Epithelial cell of prostate (primary cell): Measurements from ENCODE around the gene BTG2.
"Not testable (repeated sequence)": the region's sequence is repeated elsewhere in the genome, so short reads cannot be mapped to it uniquely, and the experiment has no call there.

Experiments used
- DNase-seq: peaks from one replicate; pipeline ENCODE4 v3.0.0-alpha.2; 2011; ENCODE audit warnings: low read depth, low spot score
- H3K27ac ChIP-seq: fragments of 450-650 bp; 2 replicates; pipeline ENCODE4 v1.5.1; 2017; ENCODE audit warnings: mild to moderate bottlenecking

The BTG2 gene

DNA sequence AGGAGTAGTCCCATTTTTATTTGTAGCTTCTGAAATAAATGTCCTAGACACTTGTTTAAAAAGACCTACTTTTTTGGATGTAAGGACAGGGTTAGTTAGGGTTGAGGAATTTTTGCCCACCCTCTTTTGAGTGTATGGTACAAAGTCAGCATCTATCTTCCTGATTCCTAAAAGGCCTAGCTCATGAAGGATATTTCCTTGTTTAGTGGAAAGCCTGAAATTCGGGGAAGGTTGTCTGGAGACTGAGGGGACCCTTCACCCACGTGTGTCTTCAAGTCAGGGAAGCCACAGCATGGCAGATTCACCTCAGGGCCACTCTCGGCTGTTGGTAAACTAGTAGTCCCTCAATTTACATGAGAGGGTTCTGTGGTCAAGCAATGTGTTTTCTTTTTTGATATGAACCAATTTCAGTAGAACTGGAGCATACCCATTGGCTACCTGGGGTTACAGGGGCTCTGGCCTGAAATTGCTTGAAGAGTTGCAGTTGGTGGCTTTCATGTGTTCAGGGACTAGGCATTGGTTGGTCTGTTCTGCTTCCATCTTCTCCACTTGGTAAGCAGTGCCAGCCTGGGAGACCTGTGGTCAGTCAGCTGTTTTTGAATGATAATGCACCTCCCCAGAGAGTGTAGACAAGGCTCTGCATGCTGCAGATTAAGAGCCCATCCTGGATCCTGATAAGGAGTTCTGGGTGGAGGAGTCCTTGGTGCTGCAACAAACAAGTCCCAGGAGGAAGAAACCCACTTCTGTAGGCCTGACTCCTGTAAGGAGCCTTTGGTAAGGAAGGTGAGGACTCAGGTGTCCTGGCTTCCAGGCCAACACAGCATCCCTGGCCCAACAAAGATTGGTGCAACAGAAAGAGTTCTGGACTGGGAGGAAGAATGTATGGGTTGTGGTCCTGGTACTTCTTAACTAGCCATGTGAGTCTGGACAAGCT is 6.3 kb downstream of the BTG2 start:
- no peak for DNase-seq
- no peak overlapping the region for H3K27ac ChIP-seq

DNA sequence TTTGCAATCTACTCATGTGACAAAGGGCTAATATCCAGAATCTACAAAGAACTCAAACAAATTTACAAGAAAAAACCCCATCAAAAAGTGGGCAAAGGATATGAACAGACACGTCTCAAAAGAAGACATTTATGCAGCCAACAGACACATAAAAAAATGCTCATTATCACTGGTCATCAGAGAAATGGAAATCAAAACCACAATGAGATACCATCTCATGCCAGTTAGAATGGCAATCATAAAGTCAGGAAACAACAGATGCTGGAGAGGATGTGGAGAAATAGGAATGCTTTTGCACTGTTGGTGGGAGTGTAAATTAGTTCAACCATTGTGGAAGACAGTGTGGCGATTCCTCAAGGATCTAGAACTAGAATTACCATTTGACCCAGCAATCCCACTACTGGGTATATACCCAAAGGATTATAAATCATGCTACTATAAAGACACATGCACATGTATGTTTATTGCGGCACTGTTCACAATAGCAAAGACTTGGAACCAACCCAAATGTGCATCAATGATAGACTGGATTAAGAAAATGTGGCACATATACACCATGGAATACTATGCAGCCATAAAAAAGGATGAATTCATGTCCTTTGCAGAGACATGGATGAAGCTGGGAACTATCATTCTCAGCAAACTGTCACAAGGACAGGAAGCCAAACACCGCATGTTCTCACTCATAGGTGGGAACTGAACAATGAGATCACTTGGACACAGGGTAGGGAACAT is 8.9 kb downstream of the BTG2 start:
- not testable (repeated sequence) for DNase-seq, H3K27ac ChIP-seq

DNA sequence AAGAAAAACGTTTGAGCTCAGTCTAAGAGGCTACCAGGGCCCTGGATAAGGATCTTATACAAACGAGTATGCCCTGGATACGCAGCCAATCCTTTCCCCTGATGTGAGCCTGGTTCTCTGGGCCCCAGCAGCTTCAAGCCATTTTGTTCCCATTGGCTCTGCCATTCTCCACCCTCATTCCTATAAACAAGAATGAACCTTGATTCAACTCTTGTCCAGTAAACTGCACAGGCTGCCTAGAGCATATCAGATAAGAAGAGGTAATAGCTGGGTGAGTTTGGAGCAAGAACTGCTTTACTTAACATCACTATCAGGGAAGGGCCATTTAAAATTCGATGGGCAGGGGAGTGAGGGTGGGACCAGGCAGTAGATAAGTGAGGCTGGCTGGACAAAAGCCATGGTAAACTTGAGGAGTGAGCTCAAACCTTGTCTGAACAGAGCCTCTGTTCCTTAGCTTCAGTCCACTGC is 11.3 kb downstream of the BTG2 start:
- no peak for DNase-seq
- H3K27ac ChIP-seq = no peak overlapping the region

DNA sequence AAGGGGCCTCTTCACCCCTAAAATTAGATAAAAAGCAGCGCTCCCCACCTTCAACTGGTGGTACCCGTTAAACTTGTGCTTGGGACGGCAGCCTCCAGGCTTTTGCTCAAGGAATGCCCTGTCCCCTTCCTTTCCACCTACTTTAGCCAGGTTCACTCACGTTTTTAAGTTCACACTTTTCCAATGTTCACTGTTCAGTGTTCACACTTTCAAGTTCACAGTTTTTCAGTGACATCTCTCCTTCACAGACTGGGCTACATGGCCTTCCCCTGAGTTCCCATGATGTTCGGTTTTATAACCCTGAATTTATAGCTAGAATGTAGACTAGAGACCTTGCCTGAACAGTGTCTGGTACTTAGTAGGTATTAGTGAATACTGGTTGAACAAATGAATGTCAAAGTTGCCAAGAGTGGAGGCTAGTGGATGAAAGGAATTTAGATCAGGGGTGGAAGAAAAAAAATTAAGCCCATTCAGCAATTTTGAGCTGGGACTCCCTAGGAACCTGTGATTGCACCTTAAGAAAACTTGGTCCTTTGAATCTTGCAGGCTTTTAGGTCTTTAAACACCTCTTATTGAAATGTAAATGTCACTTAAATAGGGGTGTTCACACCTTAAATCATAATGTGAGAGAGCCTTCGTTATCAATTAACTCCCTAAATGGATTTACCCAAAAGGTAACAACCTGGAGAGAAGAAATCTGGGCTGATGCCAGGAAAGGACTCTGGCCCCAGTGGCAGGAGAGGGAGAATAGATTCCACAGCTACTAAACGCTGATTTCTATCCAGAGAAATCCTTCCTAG is 12.3 kb downstream of the BTG2 start:
- no peak for DNase-seq
- no peak overlapping the region for H3K27ac ChIP-seq

DNA sequence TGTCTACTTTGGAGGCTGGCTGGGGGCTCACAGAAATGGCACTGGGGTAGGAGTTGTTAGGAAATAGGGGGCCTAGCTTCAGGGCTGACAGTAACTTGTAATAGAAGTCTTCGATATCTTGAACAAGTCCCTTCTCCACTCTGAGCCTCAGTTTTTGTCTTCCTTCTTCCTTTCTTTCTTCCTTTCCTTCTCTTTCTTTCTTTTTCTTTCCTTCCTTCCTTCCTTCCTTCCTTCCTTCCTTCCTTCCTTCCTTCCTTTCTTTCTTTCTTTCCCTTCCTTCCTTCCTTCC is 12.9 kb downstream of the BTG2 start:
- H3K27ac ChIP-seq = no peak overlapping the region
- no peak for DNase-seq

DNA sequence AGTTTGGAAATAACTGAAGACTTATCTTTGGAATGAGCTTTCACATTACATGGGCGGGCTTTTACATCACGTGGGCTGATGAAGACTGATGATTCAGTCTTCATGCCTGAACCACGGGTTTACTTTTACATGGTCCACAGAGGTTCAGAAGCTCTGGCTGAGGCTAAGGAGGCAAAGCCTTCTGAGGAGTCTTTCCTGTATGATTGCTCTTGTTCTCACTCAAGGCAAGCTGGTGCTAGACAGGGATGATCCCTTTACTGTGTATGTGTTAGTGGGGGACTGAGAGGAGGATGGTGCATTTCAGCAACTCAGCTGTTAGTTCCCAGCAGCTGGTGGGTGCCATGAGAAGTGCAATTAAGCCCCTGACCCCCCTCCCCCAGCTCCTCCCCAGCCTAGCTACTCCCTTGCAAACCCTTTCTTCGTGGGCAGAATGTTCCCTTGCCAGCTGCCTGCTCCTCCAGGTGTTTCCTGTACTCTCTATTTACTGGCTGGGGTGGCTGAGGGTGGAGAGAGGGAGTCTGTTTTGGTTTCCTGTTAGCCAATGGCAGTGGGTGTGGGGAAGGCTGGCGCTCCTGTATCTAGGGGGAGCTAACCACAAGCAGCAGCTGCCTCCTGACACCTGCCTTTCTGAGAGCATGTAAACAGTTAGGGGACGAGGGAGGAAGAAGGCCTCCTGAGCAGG is 15.4 kb downstream of the BTG2 start:
- DNase-seq = no peak
- no peak overlapping the region for H3K27ac ChIP-seq

DNA sequence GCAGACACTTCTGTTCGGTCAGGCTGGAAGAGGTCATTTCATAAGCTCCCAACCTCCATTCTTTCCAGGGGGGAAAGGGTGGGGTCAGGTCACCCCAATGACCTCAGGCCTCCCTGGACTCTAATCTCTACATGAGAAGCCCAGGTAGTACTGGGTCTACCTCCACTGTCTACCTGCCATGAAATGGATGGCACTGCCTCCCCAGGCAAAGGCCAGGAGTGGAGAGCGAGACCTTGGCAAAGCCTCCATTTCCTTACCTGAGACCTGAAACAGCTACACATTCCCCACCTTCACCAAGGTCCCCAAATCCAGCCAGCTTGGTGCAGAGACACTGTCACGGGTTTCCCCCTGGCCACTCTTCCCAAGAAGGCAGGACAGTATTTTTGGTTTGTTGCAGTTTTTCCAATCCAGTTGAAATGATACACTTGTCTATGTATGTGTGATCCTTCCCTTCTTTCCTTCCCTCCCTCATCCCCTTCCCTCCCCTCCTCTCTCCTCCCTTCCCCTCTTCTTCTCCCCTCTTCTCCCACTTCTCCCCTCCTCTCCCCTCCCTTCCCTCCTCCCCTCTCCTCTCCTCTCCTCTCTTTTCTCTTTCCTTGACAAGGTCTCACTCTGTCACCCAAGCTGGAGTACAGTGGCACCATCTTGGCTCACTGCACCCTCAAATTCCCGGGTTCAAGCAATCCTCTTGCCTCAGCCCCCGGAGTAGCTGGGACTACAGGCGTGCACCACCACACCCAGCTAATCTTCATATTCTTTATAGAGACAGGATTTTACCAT is 16.1 kb downstream of the BTG2 start:
- no peak overlapping the region for H3K27ac ChIP-seq

DNA sequence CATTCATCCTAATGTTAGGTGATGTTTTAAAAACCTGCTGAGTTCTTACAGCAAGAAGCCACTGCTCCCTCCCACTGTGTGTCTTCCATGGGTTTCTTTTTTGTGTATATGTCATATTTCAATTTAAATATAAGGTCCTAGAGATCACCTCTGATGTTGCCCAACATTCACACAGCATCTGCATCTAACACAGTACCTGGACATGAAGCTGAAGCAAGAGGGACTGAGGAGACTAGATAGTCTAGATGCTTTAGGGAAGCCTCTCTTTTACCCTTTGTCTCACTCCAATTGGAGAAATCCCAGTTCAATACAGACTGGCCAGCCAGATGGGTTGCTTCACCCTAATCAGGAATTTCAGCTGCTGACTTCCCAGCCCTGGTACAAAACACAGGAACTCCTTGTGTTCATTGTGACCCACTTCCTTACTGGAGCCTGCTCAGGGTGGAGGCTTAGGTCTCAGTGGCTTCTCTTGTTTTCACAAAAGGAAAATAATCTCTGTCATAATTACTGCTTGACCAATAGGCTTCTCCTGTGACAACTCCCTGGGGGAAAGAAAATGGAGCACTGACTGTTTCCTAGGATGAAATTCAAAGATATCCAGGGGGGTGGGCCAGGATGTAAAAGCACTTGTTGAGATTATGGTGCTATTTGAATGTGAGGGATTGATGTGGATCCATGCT is 17.3 kb downstream of the BTG2 start:
- H3K27ac ChIP-seq = no peak overlapping the region
- no peak for DNase-seq

More for the DNA sequence above, 16.1 kb downstream of the BTG2 start:
- DNase-seq = no peak

DNA sequence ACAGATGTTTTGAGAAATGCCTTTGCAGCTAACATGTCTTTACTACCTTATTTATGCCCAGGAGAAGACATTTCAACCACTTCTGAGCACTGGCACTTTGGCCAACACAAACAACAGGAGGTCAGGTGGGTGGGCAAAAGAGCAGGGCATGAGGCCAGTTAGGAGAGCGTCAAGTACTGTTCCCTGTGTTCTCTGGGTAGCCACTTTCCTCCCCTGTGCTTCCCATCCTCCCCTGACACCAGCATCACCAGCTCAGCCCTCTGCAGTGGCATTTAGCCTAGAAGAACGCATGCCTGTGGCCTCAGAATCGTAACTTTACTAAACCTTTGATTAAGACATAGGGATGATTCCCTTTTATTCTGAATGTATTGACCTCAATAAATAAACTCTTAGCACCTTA is 18.3 kb downstream of the BTG2 start:
- no peak for DNase-seq
- no peak overlapping the region for H3K27ac ChIP-seq

DNA sequence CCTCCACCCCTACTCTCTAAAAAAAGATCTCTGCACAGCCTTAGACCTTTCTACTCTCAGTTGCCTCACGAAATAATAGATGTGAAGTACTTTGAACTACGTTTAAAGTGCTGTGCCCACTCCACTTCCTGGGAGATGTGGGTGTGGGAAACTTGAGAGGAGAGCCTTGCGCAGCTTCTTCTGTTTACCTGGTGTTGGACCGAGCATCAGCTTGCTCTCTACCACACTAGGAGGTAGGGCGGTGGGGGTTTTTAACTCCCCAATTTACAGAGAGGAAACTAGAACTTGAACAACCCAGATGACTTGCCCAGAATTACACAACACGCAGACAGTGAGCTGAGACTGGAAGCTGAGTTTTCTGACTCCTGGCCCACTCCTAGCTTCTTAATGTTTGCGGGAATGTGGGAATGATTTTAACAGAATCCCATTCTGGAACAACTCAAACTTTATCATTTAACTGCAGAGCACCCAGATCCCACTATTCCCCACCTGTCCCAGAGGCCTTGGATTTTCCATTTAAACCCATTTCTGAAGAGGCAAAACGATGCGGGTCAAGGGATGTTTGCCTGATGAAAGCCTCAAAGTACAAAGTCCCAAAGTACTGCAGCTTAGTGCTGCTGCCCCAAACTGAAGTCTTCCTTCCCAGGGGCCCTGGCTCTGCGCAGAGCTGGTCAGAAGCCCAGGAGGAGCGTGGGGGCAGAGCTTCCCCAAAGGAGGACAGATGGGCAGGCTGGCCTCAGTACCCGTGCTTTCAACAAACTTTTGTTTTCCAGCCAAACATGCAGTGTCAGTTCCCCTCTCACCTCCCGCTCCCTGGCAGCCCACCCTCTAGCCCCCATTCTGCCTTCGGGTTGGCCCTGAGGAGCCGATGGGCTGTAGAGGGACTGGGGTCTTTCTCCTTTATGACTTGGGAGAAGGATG is 19.0 kb downstream of the BTG2 start:
- no peak for DNase-seq
- H3K27ac ChIP-seq = no peak overlapping the region

DNA sequence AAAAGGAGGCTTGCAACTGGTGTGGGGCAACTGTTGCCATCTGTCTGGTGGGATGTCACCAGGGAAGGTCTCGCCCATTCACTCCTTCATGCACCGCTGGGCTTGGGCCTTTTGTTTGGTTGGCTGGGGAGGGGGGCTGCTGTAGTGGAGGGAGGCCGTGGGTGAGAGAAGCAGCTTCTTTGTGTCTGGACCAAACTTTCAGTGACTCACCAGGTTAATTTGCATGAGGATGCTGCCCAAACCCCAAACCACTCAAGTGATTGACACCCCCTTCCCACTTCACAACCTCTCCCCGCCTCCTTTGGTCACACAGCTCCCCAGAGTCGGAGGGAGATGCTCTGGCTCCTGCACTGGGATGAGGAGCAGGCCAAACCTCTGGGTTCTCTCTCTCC is 19.7 kb downstream of the BTG2 start:
- no peak for DNase-seq
- no peak overlapping the region for H3K27ac ChIP-seq

DNA sequence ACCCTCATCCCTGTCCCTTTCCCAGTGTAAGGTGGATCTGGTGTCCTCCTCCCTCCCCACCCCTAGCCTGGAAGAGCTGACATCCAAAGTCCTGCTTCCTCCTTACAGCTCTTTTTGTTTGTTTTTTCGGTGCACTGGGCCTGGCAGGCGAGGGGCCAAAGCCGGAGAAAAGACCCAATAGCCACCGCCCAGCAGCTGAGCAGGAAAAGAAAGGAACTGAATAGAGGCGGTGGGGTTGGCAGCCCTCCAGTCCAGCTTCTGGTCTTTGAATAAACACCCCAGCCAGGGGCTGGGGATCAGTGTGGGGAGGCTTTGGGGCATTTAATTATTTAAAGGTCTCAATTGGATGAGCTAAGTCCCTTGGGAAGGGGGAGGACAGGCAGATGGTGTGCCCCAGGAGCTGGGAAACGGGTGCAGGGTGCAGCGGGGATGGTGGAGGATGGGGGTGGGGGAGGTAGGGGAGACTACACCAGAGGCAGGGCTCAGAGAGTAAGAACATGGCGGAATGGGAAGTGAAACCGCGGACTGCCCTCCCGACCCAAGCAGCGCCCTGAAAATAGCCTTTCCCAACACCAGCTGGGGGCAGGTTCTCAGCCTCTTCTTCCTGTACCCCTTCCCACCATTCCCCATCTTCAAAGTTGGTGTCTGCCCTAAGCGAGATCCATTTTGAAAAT is 20.2 kb downstream of the BTG2 start:
- no peak overlapping the region for H3K27ac ChIP-seq

DNA sequence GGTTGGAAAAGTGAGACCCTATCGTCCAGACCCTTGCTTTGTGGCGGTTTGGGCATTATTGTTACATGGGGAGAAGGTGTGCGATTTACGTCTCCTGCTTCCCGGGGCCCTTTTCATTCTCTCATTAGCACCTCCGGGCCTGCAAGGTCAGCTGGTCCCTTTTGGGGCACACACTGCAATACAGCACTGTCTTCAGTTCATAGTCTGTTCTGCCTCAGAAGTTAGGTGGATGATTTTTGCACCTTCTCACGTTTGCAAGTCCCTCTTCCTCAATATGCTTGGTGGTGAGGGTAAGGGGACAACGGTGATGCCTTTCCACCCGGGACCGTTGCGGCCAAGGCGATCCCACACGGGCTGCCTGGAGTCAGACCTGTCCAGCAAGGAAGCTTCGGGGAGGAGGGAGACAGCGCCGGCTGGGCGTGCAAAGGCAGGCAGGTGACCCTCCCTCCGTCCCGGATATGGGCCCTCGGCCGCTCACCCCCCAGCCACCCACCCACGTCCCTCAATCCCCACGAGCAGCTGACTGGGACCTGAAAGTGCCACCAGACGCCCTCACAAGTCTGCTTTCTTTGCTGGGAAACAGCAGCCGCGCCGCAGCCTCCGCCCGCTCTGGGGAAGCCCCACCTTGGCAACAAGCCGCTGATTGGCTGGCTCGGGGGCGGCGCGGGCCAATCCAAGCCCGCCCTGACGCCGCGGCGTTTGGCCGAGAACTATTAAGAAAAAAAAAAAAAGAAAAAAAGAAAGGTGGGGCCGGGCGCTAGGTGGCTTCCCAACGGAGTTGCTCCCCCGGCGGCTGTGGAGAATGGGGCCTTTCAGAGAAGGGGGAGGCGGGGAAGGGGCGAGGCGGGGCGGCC is 21.7 kb downstream of the BTG2 start:
- DNase-seq = no peak
- H3K27ac ChIP-seq = peak overlapping the region; percentile 80

More for the DNA sequence above, 20.2 kb downstream of the BTG2 start:
- no peak for DNase-seq

DNA sequence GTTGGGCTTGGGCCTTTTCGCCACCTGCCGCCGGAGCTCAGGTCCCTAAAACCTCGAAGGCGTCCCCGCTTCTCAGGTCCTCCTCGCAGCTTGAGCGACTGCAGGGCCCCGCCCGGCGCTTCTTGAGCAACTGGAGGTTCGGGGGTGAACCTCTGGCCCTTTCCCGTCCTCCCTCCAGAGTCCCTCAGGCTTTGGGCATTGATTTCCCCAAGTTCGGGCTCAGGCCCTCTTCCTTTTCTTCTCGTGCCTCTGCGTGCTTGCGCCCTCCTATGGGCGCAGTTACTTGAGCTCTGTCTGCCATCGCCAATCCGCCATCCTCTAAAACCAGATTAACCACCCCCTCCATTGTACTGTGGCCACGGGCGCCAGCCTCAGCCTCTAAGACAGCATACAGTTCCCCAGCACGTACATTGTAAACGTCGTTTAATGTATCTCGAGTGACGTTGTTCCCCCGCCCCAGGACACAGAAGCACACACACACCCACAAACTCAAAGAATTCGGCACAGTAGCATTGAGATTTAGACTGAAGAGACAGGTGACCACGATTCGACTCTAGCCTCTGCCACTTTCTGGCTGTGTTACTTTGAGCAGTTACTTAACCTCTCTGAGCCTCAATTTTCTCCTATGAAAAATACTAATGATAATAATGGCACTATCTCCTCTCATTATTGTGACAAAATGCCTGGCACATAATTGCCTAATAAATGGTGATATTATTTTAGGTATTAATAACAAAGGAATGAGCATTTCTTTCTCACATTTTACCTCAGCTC is 22.6 kb downstream of the BTG2 start:
- no peak for DNase-seq
- H3K27ac ChIP-seq = peak overlapping the region; percentile 80

DNA sequence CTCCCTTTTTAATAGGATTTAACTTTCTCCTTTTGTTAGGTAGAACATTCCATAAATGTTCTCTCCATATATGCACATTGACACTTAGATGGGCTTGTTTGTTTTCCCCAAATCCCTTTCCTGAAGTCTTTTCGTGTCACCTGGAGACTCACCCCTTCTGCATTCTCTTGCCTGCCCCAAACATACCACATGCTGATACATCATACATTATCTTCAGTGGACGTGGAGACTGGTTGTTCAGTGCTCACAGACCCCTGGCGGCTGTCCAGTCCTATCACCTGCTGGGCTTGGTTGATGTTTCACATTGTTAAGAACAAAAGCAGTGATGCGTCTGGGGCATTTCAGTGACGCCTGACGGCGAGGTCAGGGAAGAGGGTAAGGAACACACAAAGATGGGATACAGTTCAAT is 23.4 kb downstream of the BTG2 start:
- peak; percentile 59 for DNase-seq
- H3K27ac ChIP-seq = peak overlapping the region; percentile 80

DNA sequence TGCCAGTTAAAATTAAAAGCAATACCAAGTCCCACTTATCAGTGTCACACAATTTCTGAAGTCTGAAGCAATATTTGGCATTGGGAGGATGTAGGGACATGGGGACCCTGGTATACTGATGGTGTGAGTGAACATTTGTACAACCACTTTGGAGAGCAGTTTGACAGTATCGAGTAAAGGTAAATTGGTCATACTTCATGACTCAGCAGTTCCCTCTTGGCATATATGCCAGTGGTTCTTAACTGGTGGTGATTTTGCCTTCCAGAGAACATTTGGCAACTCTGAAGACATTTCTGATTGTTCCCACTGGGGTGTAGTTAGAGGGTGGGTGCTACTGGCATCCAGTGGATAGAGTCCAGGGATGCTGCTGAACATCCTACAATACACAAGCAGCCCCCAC is 25.9 kb downstream of the BTG2 start:
- no peak for DNase-seq
- H3K27ac ChIP-seq = no peak overlapping the region
